CD4-positive, alpha-beta T cell treated with Interferon alpha-2 for 1 hour (primary cell): ENCODE data around the gene CIROP.

Source experiments
- DNase-seq, 2 donors: peaks; one replicate each; pipeline ENCODE4 v3.0.0-alpha.2; 2020 to 2022

Gene CIROP

GRCh38 chr14:23066368-23066767, 38.4 kb downstream of the CIROP start:
- no peak for DNase-seq

GRCh38 chr14:23063601-23064000, 41.2 kb downstream of the CIROP start:
- DNase-seq: no peak

- no peak for DNase-seq
Measured at GRCh38 chr14:23062002-23062401, 42.8 kb downstream of the CIROP start.

- no peak for DNase-seq
Measured at GRCh38 chr14:23060536-23061260, 44.1 kb downstream of the CIROP start.

- DNase-seq: no peak
Measured at GRCh38 chr14:23058654-23059504, 45.9 kb downstream of the CIROP start.

- peak; percentile 82 to 87 for DNase-seq
Measured at GRCh38 chr14:23057757-23058653, 46.8 kb downstream of the CIROP start.

GRCh38 chr14:23056956-23057756, 47.6 kb downstream of the CIROP start, which contains the start of gene CDH24:
Gene CDH24, minus strand, starts transcription at chr14:23057520. Its CDS starts 1,787 bp downstream, at chr14:23055733.
- peak; percentile 63 to 76 for DNase-seq

- peak; percentile 67 to 75 for DNase-seq
Measured at GRCh38 chr14:23056145-23056955, 48.4 kb downstream of the CIROP start.

GRCh38 chr14:23055621-23056144, 49.1 kb downstream of the CIROP start:
- no peak for DNase-seq

- DNase-seq: no peak
Measured at GRCh38 chr14:23055147-23055550, 49.6 kb downstream of the CIROP start.

- DNase-seq: peak in 1 of 2 donors; percentile 36
Measured at GRCh38 chr14:23054000-23054811, 50.6 kb downstream of the CIROP start.

GRCh38 chr14:23053426-23053825, 51.4 kb downstream of the CIROP start:
- no peak for DNase-seq

- no peak for DNase-seq
Measured at GRCh38 chr14:23052671-23053070, 52.1 kb downstream of the CIROP start.

- DNase-seq: no peak
Measured at GRCh38 chr14:23052182-23052623, 52.6 kb downstream of the CIROP start.

GRCh38 chr14:23051141-23052057, 53.4 kb downstream of the CIROP start:
- no peak for DNase-seq
